Measurements from ENCODE around the gene ERBB4. TPM values are rescaled to one million over a fixed set of nuclear protein-coding genes. Genes with fewer than 3 reads are reported as not detected.

Gene ERBB4
- total RNA-seq, 1 experiment from 2014 or later, result 40.6 TPM

DNA sequence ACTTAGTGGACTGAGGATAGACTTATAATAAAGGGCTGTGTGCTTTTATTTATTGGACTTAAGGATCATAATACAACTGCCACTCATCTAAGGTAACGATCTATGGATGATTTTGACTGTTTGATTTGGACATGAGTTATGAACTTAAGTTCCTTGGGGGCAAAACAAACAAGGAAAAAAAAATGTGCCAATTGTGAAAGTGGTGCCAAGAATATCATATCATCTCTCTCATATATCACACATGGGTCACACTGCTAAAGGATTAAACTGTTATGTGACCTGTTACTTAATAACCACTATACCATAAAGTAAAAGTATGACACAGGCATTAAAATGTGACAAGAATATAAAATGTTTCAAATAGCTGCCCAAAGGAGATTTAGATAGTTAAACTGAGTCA is 886.3 kb downstream of the ERBB4 start:
- CTCF ChIA-PET, result no interaction called here
- DNase-seq (ENCODE audit: low spot score), result no peak
- intact Hi-C loops (cut with micrococcal nuclease; ENCODE audit: unreplicated experiment), result no loop called here
- Histone ChIP-seq H3K27ac (ENCODE audit: low read depth, low read length, poor library complexity, severe bottlenecking) (no peak overlapping the region), H3K4me1 (ENCODE audit: insufficient read depth, low read length, poor library complexity, severe bottlenecking) (no peaks in the 10 kb centered on the region), H3K36me3 (ENCODE audit: insufficient read depth, low read length, poor library complexity, severe bottlenecking) (no peaks in the 10 kb centered on the region), H3K27me3 (replicated peaks; ENCODE audit: insufficient read depth, low read depth, low read length, poor library complexity) (no peaks in the 10 kb centered on the region), H3K9me3 (ENCODE audit: low read depth, low read length, poor library complexity, severe bottlenecking) (no peaks in the 10 kb centered on the region), H3K4me3 (ENCODE audit: low read depth, low read length, poor library complexity, severe bottlenecking) (no peak overlapping the region)
- TF ChIP-seq, protein P1, sequence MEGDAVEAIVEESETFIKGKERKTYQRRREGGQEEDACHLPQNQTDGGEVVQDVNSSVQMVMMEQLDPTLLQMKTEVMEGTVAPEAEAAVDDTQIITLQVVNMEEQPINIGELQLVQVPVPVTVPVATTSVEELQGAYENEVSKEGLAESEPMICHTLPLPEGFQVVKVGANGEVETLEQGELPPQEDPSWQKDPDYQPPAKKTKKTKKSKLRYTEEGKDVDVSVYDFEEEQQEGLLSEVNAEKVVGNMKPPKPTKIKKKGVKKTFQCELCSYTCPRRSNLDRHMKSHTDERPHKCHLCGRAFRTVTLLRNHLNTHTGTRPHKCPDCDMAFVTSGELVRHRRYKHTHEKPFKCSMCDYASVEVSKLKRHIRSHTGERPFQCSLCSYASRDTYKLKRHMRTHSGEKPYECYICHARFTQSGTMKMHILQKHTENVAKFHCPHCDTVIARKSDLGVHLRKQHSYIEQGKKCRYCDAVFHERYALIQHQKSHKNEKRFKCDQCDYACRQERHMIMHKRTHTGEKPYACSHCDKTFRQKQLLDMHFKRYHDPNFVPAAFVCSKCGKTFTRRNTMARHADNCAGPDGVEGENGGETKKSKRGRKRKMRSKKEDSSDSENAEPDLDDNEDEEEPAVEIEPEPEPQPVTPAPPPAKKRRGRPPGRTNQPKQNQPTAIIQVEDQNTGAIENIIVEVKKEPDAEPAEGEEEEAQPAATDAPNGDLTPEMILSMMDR (conservative IDR thresholded peaks at IDR 0.05; ENCODE audit: low read depth, low read length), result no peak
- no peak for TF ChIP-seq EZH2 (IDR thresholded peaks at IDR 0.05; ENCODE audit: borderline replicate concordance, low read depth, low read length, poor library complexity, severe bottlenecking)
- POLR2A ChIA-PET (ENCODE audit: low non-redundant PET), result no interaction called here
- BruUV-seq (replicated peaks), result no TSS peak

DNA sequence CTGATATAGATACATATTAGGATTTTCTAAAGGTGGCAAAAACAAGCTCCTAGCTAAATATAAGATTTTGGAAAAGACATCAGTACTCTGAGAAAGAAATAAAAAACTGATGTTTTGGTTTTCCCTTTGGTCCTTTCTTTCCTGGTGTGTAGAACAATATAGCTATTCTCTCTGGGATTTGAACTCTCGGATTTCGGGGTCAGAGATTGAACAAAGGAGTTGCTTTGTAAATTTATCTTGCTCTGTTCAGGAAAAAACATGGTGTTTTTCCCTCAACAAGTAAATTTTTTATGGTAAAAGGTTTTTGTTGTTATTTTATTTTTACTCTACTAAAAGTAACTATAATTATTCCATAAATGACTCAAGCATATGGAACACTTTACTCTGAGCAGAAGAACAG is 889.3 kb downstream of the ERBB4 start:
- DNase-seq (ENCODE audit: low spot score), result no peak
- TF ChIP-seq, protein P1 (conservative IDR thresholded peaks at IDR 0.05; ENCODE audit: low read depth, low read length), result no peak
- TF ChIP-seq EZH2 (IDR thresholded peaks at IDR 0.05; ENCODE audit: borderline replicate concordance, low read depth, low read length, poor library complexity, severe bottlenecking), result no peak
- ChIA-PET POLR2A (ENCODE audit: low non-redundant PET) (no interaction called here), CTCF (no interaction called here)
- no TSS peak for BruUV-seq (replicated peaks)
- H3K36me3 ChIP-seq (ENCODE audit: insufficient read depth, low read length, poor library complexity, severe bottlenecking), result no peaks in the 10 kb centered on the region
- no peak overlapping the region for H3K27ac ChIP-seq (ENCODE audit: low read depth, low read length, poor library complexity, severe bottlenecking)
- H3K4me3 ChIP-seq (ENCODE audit: low read depth, low read length, poor library complexity, severe bottlenecking), result no peak overlapping the region
- intact Hi-C loops (cut with micrococcal nuclease; ENCODE audit: unreplicated experiment), result no loop called here
- no peaks in the 10 kb centered on the region for H3K9me3 ChIP-seq (ENCODE audit: low read depth, low read length, poor library complexity, severe bottlenecking)
- no peaks in the 10 kb centered on the region for H3K4me1 ChIP-seq (ENCODE audit: insufficient read depth, low read length, poor library complexity, severe bottlenecking)
- no peaks in the 10 kb centered on the region for H3K27me3 ChIP-seq (replicated peaks; ENCODE audit: insufficient read depth, low read depth, low read length, poor library complexity)

DNA sequence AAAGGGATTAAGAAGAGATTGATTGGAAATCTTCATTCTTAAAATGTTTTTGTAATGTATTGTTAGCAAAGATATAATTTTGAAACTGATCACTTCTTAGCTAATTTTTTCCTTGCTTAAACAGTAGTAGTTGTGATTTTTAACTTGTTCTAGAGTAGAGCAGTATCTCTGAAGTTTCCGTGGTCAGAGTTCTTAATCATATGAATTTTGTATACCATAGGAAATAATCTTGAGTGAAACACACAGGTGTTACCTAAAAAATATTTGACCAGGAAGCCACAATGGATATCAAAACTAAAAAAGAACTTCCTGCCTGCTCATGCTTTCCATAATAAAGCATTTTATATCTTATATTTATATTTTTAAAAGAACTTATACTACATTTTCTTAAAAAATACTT is 907.1 kb downstream of the ERBB4 start:
- no TSS peak for BruUV-seq (replicated peaks)
- no peak overlapping the region for H3K4me3 ChIP-seq (ENCODE audit: low read depth, low read length, poor library complexity, severe bottlenecking)
- intact Hi-C loops (cut with micrococcal nuclease; ENCODE audit: unreplicated experiment), result no loop called here
- no peaks in the 10 kb centered on the region for H3K36me3 ChIP-seq (ENCODE audit: insufficient read depth, low read length, poor library complexity, severe bottlenecking)
- ChIA-PET POLR2A (ENCODE audit: low non-redundant PET) (no interaction called here), CTCF (no interaction called here)
- TF ChIP-seq, protein P1 (conservative IDR thresholded peaks at IDR 0.05; ENCODE audit: low read depth, low read length), result no peak
- no peaks in the 10 kb centered on the region for H3K9me3 ChIP-seq (ENCODE audit: low read depth, low read length, poor library complexity, severe bottlenecking)
- DNase-seq (ENCODE audit: low spot score), result no peak
- no peaks in the 10 kb centered on the region for H3K4me1 ChIP-seq (ENCODE audit: insufficient read depth, low read length, poor library complexity, severe bottlenecking)
- no peak overlapping the region for H3K27ac ChIP-seq (ENCODE audit: low read depth, low read length, poor library complexity, severe bottlenecking)
- no peaks in the 10 kb centered on the region for H3K27me3 ChIP-seq (replicated peaks; ENCODE audit: insufficient read depth, low read depth, low read length, poor library complexity)
